NCI-H2029 treated with DMSO at 0.1 percent for 48 hours (cell line): ENCODE measurements around the gene MED26.

Experiments
- DNase-seq: peaks from one replicate; lab custom pipeline; 2025; lab: John Stamatoyannopoulos, UW

Gene MED26

DNA sequence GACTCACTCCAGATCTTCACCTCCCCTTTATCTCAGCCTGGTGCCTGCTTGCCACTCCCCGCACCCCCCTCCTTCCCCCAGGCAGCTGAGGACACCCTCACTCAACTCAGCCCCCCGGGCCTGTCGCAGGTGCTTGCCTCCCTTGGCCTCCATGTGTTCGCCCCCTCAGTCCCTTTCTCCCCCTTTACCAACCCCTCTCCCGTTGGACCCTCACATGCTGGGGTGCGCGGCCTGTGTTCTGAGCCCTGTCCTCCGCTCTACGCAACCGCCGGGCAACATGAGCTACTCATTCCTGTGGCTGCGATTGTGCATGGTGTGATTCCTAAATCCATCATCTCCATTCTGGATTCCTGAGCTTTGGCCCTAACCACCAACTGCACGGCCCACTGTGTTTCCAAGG, 90.9 kb downstream of the MED26 start:
- no peak for DNase-seq

DNA sequence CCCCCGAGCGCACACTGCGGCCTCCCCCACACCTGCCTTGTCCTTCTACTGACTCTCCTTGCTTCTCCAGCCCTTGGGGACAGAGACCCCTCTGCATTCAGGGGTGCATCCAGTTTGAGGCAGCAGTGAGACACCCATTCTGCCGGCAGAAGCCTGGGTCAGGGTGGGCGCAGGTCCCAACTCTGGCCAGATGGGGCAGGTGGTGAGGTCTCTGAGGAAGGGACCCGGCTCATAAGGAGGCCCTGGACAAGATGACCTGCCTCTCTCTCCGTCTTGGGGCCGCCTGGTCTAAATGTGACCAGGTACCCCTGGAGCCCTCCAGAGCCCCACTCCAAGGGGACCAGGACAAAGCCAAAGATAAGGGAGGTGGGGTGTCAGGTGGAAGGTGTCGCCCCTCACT, 91.9 kb downstream of the MED26 start:
- DNase-seq, result no peak

DNA sequence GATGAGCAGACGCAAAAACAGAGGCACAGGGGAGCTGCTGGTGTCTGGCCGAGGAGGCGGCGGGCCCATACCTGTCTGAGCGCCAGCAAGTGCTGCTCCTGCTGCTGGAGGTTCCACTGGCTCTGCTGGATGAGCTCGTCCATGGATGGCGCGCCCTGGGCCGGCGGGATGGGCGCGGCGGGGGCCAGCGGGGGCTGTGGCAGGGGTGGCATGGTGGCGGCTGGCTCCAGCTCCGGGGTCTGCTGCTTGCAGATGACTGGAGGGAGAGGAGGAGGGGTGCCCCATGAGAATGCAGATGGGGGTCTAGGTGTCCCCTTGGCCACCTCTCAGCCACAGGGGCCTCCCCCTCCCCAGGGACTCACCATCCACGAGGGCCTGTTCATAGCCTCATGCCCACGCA, 92.6 kb downstream of the MED26 start:
- DNase-seq, result no peak

DNA sequence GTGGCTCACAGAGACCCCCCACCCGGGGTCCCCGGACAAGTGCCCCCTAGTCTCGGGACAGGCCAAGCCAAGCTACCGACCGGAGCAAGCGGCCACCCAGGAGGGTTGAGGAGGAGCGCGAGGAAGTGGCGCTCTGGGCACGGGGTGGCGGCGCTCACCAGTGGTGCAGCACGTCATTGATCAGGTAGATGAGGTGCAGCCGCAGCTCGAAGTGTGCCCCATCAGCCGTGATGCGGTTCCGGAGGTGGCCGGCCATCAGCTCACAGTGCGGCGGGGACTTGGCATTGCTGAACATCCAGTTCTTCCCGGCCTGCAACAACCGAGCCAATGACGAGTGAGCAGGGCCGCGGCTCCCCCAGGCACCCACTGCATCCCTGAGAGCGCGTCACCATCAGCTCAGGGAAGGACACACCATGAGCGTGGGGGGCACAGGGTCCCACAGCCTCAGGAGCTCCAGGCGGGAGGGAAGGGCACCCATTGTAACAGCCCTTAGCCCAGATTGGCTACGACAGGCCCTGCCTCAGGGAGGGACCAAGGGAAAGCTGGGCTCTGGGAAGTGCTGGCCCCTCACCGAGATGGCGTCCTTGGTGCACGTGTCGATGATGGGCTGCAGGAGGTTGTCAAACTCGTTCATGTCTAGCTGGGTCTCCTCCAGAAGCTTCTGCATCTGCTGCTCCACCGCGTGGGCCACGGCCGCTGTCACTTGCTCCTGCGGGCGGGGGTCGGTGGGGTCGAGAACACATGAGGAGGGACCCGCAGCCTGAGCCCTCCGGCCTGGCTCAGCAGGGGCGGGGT, 95.4 kb downstream of the MED26 start:
- DNase-seq, result no peak

DNA sequence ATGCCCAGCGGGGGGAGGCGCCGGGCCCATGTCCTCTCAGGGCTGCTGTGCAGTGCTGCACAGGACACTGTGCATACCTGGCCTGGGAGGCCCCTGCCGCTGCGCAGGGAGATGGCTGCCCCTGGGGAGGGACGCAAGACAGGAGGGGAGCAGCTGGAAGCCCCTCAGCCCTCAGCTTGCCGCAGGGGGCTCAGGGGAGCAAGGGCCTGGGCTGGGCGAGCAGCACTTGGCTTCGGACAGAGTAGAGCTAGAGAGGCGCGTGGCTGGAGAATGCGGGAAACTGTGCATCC, 96.7 kb downstream of the MED26 start:
- DNase-seq, result no peak

DNA sequence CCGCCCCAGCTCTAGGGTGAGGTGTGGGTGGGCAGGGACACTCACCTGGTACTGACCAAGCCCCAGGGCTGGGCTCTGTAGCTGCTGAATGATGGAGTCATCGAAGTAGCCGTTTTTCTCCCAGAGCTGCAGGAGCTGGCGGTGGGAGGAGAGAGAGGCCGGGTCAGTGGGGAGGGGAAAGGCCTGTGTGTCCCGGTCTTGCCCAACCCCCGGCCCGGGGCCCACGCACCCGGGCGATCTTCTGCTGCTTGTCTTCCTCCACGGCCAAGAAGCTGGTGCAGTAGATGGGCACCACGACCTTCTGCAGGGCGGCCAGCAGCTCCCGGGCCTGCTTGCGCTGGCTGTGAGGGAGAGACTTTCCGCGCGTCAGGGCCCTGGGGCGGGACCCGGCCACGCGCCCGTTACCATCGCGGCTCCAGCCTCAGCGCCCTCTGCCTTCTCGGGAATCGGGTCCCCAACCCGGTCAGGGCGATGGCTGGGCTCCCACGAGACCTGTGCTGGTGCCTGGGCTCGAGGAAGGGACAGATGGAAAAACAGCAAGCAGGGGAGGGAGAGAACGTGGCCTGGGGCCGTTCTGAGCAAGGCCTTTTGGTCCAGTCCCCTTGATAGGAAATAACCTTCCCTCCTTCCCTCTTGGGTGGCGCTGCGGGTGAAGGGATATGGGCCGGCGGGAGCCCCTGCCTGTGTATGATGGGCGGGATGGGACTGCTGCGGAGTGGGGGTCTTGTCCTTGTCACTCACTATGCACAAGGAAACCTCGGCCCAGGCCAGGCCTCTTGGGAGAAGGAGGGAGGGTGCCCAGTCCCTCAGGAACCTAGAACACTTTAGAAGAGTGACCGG, 97.2 kb downstream of the MED26 start:
- DNase-seq, result no peak

DNA sequence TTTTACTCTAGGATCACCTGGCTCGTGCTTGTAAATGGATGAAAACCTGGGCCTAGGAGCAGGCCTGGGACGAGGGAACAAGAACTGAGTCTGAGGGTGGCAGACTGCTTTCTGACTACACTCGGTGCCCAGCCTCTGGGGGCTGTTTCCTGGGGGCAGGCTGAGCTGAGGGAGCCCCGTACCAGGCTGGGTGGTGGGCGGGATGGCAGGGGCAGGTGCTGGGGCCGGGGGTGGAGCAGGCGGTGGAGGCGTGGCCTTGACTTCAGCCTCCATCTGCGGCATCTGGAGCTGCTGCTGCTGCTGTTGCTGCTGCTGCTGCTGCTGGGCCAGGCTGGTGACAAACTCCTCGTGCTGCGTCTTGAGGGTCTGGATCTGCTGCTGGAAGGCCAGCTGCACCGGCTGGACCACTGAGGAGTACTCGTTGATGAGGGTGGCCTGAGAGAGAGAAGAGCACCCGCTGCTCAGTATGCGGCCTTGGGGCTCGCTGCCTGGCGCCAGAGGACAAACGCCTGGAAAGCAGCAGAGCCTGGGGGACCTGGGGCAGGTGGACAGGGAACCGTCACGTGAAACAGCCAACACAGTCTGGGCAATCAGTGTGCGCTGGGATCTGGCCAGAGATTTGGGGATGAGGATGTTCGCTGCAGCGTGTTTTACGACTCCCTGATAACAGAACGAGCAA, 98.4 kb downstream of the MED26 start:
- DNase-seq, result no peak

DNA sequence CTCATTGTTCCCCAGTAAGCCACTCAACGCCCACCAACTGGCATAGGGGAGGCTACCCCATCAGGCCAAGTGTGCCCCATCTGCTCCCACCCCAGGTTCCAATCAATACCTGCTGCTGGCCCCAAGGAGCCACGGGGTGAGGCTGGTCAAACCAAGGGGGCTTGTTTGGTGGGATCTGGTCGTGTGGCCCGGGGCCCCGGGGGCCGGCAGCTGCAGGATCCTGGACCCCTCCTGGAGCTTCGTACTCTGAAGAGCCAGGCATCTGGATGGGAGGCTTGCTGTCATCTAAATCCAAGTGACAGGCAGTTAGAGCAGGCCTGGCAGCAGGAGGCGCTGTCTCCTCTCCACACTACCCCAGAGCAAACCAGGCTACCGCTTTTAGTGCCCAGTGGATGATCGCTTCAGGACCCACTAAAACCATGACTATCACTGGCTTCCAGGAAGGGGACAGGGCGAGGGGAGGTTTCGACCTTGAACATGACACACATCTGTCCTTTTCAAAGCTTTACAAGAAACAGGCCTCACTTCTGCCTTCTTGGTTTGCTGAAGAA, 100.0 kb downstream of the MED26 start:
- DNase-seq, result no peak

DNA sequence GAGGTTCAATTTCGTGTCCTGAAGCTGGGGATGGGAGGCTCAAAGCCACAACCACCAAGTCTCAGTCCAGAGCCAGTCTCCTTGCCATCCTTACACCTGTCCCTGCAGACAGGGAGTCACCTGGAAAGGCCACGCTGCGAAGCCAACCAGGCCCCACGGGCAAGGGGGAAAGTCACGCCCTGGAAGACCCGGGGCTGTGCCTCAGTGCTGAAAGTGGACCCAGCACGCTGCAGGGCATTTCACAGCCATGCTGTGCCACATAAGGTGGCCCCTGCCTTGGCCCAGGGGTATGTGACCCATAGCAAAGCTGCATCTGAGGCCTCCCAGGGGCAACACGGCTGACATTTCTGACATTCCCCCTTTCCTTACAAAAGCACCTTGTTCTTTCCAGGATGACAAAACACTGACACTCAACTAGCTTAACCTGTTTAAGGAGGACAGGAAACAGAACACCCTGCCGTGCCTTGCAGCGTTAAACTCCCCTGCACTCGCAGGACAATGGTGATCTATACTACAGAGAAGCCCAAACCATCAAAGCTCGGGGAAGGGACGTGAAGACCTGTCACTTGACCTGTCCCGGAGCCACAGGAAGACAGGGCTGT, 100.6 kb downstream of the MED26 start:
- no peak for DNase-seq

DNA sequence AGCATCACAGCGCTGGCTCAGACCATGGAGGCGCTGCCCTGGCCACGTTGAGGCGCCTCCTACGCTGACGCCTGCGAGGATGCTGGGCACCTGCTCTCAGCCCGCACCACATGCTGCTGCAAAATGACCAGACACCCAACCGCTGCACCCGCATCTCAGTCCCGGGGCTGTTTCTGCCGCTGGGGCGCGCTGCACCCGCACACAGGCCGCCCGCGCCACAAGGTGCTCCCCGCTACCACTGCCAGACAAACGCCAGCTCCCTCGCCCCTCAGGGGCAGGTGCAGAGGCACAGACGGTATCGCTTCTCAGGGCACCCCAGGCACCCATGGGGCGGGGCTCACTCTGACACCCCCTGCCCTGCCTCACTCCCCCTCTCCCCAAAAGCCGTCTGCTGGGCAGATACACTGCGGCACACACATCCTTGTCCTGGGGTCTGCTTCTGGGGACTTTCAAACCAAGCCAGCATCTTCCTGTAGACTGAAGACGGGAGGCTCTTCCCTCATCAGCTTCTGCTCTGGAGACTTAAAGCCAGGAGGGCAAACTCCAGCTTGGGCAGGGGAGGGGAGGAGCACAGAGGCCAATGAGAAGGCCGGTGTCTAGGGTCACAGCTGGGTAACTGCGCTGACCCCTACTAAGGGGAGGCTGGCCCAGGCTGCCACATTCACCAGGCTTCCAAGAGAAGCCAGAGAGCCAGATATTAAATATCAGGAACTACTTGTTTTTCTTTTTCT, 102.1 kb downstream of the MED26 start:
- DNase-seq, result no peak

DNA sequence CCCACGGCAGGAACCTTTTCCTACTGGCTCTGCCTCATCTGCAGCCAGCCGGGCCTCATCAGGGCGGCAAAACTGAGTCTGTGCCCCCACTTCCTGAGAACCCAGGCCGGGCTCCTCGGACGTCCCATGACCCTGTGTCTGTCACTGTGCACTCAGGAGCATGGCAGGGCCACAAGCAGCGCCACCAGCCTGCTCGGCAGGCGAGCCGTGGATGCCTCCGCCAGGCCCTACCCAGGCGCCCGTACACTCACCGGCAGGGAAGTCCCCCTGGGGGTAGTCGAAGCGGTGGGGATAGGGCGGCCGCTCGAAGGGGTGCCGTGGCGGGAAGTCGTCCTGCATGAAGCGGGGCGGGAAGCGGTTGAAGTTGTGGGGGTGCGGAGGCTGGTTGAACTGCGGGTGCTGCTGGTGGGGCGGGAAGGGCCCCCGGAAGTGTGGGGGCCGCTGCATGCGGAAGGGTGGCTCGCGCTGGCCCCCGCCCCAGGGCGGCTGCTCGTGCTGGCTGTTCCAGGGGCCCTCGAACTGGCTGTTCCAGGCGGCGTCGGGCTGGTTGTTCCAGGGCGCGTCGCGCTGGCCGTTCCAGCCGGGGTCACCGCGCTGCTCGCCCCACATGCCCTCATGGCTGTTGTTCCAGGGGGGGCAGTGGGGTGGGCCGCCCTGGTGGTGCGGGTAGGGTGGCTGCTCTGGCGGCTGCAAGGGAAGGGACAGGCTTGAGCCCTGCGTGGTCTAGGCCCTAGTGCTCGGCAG, 102.8 kb downstream of the MED26 start:
- no peak for DNase-seq
